G401 (cell line): Measurements from ENCODE around the gene NT5C1B. TPM values are rescaled to one million over a fixed set of nuclear protein-coding genes. Genes with fewer than 3 reads are reported as not detected.

ENCODE experiments used
- DNase-seq: peaks from one replicate; pipeline ENCODE4 v3.0.0-alpha.2; 2015; ENCODE audit warnings: low spot score
- in situ Hi-C: cut with HindIII; loops from 2 replicates; pipeline ENCODE4 v1.10.0; 2016; ENCODE audit warnings: low sequenced_read_pairs, mixed read lengths
- total RNA-seq: library from RNA; depleted of rRNA; stranded (reverse); fragments of >200 nt; shearing (Covaris generic); gene quantifications from 2 replicates; pipeline ENCODE4 v1.2.3, GENCODE V29; 2014

Gene NT5C1B
- total RNA-seq, 1 experiment from 2014 or later: not detected

DNA sequence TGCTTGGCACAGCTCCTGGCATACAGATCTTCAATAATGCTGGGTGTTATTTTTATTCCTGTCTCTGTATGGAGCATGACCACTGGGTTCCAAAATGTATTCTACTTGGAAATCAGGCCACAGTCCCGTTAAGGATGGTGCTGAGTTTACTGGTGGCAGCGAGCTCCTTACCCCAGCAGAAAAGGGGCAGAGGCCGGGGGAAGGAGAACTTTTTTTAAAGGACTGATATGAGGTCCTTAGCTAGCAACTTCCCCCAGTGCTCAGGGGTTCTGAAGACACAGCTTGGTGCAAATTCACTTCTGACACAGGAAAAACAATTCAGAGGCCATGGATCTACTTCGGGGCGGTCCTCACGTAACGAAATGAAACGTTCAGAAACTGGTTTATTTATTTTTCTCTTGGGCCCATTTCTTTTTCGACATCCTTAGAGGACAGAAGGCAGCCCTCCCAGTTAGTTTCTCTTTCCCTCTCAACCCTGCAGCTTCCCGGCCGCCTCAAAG lies 29.8 kb downstream of the NT5C1B start:
- DNase-seq: no peak
- in situ Hi-C loops: no loop called here

DNA sequence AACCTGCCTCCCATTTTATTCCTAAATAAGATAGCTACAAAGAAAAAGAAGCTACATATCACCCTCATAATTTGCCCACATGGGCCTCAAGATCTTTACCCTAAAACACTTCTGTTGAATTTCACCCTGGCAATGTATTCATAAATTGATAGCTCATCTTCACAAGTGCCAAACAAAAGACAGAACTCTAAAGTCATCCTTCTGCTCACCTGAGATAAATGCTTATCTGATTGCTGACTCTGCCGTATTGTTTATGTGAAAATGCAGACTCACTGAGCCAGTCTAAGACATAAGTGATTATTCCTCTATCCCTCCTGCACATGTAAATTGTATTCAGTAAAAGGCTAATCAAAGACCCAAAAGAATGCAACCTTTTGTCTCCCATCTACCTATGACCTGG lies 30.9 kb downstream of the NT5C1B start:
- in situ Hi-C loops: no loop called here
- no peak for DNase-seq

DNA sequence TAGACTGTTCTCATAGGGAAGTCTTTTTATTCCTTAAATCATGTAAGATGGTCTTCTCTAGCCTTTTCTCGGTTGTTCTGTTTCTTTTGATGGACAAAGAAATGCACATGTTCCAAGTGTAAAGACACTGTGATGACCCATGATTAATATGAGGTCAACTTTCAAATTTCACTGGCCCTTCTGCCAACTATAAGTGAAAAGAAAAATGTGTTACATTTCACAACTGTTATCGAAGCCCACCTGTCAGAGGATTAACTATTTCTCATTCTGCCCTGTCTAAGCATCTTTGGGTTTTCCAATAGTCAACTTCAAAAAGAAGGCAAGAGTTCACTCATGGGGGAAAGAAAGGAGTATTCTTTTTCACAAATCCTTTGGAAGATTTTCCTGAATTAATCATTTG lies 32.2 kb downstream of the NT5C1B start:
- no peak for DNase-seq
- in situ Hi-C loops: no loop called here

DNA sequence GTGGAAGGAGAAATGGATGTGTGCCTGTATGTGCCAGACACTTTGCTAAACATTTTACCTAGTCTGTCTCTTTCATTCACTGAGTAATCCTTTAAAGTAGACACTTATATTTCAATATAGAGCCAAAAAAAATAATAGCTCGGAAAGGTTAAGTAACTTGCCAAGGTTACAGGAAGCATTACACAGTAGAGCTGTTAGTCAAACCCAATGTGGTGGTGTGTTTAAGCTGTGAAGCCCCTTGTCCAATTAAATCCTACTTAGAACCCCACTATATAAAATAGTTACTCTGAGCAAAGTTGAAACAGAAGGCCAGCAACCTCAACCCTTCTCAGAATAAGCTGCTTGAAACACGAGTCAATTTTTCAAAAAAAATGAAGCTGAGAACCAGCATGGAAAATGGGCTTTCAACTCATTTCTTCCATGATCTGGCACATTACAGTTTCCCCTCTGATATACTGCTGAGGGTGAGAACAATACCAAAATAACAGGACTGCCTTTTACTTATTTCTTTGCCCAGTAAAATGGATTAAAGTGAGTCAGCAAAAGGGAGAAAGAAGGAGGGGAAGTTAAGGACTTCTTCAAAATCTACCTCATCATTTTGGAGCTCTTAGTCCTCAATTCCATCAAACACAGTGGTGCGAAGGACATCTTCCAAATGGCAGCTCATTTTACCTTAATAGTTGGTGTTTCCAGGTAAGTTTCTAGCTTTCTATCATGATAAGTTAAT lies 36.9 kb downstream of the NT5C1B start:
- in situ Hi-C loops: no loop called here
- DNase-seq: no peak

DNA sequence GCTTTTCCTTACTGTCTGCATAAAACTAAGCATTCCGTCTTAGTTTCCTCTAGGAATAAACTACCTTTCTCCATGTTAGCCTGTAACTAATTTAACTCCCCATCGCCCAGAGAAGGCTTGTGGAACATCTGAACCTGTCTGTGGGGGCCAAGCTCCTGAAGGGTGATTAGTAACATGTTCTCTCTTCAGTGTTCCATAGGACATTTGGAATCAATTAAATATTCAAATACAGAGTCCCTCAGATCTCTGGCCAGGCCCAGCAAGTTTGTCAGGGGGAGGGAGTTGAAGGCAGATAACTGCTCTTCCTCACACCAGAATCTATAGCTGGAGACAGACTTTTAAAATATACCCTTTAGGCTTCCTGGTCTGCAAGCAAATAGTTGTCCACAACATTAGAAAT lies 37.7 kb downstream of the NT5C1B start:
- in situ Hi-C loops: no loop called here

DNA sequence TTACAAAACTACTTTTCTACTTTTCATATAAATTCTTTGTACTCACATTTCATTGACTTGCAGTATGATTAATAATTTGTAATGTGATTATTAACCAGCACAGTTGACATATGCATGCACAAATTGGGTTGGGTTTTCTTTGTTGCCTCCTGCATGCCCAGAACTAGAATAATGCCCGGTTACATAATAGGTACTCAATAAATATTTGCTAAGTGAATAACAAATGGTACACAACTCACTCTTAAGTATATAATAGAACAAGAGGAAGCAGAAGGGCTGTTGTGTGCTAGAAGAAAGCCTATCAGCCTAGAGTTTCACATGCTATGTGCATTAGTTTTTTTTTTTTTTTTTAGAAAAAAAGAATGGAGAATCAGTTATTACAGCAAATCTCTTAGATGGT lies 38.2 kb downstream of the NT5C1B start:
- in situ Hi-C loops: no loop called here

More for the DNA sequence above, 37.7 kb downstream of the NT5C1B start:
- no peak for DNase-seq

DNA sequence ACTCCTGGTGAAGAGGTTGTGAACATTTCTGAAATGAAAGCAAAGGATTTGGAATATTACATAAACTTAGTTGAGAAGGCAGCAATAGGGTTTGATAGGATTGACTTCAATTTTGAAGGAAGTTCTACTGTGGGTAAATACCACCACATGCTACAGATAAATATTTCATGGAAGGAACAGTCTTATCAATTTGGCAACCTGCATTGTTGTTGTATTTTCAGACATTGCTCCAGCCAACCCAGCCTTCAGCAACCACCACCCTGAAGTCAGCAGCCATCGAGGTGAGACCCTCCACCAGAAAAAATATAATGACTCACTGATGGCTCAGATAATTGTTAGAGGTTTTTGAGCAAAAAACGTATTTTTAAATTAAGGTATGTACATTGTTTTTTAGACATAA lies 38.9 kb downstream of the NT5C1B start:
- in situ Hi-C loops: no loop called here
- DNase-seq: no peak

More for the DNA sequence above, 38.2 kb downstream of the NT5C1B start:
- DNase-seq: no peak

DNA sequence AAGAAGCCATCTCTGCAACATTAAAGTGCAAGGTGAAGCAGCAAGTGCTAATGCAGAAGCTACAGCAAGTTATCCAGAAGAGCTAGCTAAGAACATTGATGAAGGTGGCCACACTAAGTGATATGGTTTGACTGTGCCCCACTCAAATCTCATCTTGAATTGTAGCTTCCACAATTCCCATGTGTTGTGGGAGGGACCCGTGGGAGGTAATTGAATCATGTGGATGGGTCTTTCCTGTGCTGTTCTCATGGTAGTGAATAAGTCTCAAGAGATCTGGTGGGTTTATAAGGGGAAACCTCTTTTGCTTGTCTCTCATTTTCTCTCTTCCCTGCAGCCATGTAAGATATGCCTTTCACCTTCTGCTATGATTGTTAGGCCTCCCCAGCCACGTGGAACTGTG lies 40.3 kb downstream of the NT5C1B start:
- DNase-seq: no peak
- in situ Hi-C loops: no loop called here

DNA sequence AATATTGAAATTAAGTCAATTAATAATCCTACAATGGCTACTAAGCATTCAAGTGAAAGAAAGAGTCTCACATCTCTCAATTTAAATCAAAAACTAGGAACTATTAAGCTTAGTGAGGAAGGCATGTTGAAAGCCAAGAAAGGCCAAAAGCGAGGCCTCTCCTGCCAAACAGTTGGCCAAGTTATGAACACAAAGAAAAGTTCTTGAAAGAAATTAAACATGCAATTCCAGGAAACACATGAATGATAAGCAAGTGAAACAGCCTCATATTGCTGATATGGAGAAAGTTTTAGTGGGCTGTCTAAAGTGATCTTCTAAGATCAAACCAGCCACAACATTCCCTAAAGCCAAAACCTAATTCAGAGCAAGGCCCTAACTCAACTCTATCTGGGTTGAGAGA lies 40.7 kb downstream of the NT5C1B start:
- in situ Hi-C loops: no loop called here
- no peak for DNase-seq

DNA sequence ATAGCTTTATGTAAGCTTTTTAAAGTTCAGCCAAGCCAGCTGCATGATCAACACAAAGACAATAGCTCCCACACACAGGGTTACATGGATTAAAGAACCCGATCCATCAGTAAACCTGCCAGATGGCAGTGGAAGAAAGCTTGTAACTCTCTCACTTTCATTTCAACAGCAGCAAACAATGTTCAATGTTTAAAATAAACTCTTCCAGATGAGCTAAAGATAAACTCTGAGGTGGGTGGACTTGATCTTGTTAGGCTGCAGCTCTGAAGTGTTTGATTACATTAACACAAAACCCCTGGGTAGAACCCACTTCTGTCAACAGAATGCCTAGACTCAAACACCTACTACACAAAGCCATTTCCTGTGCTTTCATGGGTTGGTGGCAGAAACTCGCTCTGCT lies 42.8 kb downstream of the NT5C1B start:
- in situ Hi-C loops: no loop called here
- DNase-seq: no peak

DNA sequence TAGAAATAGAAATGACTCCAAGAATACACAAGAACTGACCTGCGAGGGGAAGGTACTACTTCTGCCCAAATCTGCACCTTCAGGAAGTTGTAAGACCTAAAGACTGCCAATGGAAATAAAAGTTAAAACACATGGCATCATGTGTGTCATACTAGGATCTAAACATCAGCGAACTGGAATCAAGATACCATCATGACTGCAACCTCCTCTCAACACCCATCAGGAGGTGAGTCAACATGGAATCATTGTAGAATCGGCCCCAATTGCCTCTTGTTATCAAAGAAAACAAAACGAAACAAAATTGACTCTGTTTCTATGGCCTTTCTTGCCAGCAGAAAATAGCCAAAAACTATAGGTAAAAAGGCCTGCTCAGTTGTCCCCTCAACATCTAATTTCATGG lies 44.0 kb downstream of the NT5C1B start:
- in situ Hi-C loops: no loop called here
- DNase-seq: no peak

DNA sequence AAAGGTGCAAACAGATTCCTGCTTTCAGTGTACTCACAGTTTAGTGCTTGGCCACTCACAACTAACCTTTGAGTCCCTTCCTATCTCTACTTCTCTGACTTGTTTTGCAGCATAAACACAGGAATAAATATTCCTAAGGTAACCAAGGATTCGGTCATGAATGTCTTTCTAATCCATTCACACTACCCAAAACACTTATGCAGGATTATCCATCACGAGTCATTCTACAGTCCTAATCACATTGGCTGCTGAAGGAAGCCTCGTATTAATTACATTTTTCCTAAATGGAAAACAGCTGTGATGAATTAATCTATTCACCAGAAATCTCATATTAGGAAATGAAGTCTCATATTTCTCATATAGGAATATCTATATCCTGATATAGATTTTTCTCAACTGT lies 45.2 kb downstream of the NT5C1B start:
- DNase-seq: no peak
- in situ Hi-C loops: no loop called here

DNA sequence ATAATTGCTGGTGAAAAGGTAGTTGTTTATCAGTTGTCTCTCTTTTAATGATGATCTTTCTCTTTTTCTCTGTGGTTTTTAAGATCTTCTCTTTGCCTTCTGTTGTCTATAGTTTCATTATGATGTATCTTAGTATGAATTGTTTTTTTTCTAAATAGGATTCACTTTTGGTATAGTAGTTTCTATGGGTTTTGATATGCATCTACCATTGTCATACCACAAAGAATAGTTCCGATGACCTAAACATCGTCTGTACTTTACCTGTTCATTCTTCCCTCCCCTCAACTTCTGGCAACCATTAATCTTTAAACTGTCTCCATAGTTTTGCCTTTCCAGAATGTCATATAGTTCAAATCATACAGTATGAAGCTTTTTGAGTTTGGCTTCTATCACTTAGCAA lies 48.5 kb downstream of the NT5C1B start:
- DNase-seq: no peak
- in situ Hi-C loops: no loop called here

DNA sequence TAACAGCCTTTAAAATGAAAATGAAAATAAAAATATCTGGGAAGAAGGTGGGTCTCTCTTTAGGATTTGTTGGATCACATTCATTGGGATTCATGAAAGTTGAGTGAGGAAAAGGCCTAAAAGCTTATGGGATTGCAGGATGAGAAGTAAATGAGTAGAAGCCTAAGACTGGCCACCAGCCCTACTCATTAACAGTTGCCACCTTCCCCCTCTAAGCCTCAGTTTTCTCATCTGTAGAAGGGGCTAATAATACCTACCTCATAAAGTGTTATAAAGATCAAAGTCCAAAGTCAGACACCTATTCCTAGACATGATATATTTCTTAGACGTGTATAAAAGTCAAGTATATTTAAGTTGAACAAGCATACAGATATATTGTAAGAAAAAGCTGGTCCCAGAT lies 52.7 kb downstream of the NT5C1B start:
- in situ Hi-C loops: no loop called here
- no peak for DNase-seq

DNA sequence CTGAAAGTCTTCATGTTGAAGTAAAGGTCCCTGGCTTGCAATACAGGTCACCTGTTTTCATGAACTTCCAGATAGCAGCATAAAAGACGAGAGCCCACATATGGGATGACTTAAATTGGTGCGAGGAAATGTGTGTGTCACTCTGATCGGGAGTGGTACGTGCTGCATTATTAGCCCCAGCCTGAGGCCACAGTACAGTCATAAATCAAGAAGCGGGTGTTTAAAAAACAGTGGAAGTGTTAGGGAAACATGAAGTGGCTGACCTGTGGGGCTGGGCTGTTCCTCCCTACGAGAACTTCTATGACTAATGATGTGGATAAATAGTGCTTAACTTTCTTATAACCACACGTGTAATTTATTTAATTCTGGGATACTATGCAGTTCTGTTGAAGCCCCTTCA lies 53.3 kb downstream of the NT5C1B start:
- in situ Hi-C loops: no loop called here

DNA sequence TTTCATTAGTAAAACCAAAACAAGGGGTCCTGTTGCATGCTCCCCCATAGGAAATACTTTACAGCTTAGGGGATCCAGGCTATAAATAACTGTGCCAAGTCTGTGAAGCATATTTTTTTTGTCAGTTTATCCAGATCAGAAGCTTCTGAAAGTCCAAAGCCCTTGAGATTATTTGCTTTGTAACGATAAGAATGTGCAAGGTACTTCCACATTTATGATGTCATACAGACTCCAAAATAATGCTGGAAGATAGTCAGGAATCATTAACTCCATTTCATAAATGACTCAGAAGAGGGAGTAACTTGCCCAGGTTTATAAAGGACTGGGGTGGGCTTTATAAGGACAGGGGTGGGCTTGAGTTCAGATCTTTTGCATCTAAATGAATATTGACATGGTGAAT lies 58.2 kb downstream of the NT5C1B start:
- no peak for DNase-seq
- in situ Hi-C loops: no loop called here

More for the DNA sequence above, 53.3 kb downstream of the NT5C1B start:
- DNase-seq: no peak

DNA sequence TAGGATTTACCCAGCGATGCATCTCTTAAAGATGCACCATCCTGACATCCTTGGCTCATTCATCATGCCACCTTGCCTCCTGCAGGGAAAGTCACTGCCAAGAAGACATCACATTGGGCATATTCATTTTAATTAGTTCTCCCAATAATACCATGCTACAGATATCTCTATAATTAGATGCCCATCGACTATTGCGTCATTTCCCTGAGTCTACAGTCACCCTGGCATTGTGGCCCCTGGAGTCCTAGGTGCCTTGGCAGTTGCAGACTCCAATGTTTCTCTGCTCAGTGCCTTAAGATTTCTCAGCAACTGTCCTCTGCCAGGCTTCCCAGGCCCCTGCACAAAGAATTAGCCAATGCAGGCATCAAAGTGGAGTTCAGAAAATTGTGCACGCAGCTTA lies 61.5 kb downstream of the NT5C1B start:
- in situ Hi-C loops: no loop called here
- DNase-seq: no peak

DNA sequence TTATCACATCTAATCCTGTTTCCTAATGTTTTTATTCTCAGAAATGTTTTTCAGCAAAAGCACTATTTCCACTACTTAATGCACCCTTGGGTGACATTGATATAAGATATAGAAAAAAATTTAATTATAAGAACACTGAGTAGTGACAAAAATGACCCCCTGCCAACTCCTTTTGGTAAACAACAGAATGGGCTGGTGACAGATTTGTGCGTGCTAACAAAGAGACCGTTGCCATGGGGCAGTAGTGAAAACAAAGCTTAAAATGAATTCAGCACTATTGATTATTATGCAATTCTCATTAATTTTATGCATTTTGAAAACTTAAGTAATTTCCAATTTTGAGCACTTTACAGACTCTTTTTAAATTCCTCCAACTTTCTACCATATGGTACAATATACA lies 62.0 kb downstream of the NT5C1B start:
- in situ Hi-C loops: no loop called here
- no peak for DNase-seq

DNA sequence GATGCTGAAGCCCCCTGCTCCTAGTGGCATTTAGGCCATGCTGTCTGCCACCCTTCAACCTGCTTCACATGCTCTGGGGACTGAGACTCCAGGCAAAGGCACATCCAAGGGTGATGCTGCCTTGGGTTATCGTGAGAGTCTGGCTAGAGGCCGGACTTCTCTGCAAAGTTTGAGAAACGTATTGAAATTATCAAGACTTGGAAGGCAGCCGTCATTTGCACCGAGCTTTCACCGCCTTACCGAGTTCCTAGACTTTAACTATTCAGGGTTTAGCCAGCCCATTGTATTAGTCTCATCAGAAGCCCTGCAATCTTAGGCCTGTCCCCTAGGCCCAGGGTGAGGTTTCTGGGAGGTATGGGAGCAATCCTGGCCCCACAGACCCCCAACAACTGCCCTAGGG lies 62.9 kb downstream of the NT5C1B start:
- DNase-seq: no peak
- in situ Hi-C loops: no loop called here

DNA sequence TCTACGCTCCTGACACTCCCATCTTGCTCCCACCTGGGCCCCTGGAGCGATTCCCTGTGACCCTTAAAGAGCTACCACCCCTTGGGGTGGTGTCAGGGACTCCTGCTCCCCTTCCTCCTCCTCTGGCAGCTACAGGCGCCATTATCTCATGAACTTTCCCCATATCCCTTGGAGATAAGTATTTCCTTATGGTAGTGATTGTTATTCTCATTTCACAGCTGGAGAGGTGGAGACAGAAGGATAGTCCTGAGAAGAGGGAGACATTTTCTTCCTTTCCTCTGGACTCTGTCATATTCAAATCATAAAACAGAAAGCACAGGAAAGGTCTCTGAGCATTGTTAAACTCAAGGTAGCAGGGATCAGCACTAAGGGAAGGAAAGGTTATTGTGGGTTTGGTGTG lies 63.5 kb downstream of the NT5C1B start:
- no peak for DNase-seq
- in situ Hi-C loops: no loop called here

DNA sequence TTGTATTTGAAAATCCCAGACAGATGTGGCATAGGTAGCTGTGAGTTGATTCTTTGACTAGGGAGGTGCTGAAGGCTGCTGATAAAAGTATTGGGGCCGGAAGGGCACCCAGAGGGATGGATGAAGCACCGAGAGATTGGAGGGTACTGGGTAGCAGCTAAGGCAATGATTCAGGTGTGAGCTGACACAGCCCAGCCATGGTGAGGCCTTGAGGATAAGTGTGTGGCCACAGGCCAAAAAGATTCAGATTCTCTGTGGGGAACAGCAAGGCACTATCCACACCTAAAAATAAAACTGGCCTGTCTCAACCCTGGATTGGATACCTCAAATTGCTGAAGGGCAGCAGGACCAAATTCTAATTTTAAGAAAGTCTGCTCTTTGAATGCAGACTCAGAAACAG lies 64.1 kb downstream of the NT5C1B start:
- DNase-seq: no peak
- in situ Hi-C loops: no loop called here
